GM12874 (cell line): ENCODE results near the gene GIMD1.

Experiments used
- CTCF ChIP-seq: IDR thresholded peaks from 2 replicates; pipeline ENCODE4 v1.5.1; 2011; ENCODE audit warnings: low read depth, mild to moderate bottlenecking, control low read depth, low read length, moderate library complexity; ENCODE audit not compliant: insufficient read depth

Gene GIMD1

GRCh38 chr4:106344647-106344970 is 24.0 kb downstream of the GIMD1 start:
- no peak for TF ChIP-seq CTCF

GRCh38 chr4:106343865-106344646 is 24.5 kb downstream of the GIMD1 start:
- TF ChIP-seq CTCF, result no peak

GRCh38 chr4:106340774-106341173 is 27.8 kb downstream of the GIMD1 start:
- no peak for TF ChIP-seq CTCF

GRCh38 chr4:106339431-106339830 is 29.1 kb downstream of the GIMD1 start:
- TF ChIP-seq CTCF, result no peak

GRCh38 chr4:106338671-106339070 is 29.9 kb downstream of the GIMD1 start:
- no peak for TF ChIP-seq CTCF

GRCh38 chr4:106337916-106338315 is 30.7 kb downstream of the GIMD1 start:
- TF ChIP-seq CTCF, result no peak

GRCh38 chr4:106336618-106337017 is 32.0 kb downstream of the GIMD1 start:
- TF ChIP-seq CTCF, result no peak
